Panc1 (cell line): ENCODE results near the gene LAMB4. TPM values are rescaled to one million over a fixed set of nuclear protein-coding genes. Genes with fewer than 3 reads are reported as not detected.

Source experiments
- ATAC-seq: fragments of 200-7000 bp; cut with Tn5 transposase; 2 replicates; pipeline ENCODE4 v1.9.1; 2020; ENCODE audit warnings: mild to moderate bottlenecking, moderate library complexity
- BruUV-seq: library from RNA; stranded (reverse); fragments of 400-500 nt; replicated peaks from 2 replicates; lab custom pipeline; 2021; lab: Mats Ljungman, UMichigan
- CTCF ChIA-PET: fragments of 300-600 bp; sonication (Branson Sonifier 250); formaldehyde crosslinking; loops from one replicate; lab custom pipeline; 2022; ENCODE audit warnings: antibody characterized with exemption; lab: Charles Lee
- POLR2A ChIA-PET: fragments of 300-600 bp; sonication (Branson Sonifier 250); formaldehyde crosslinking; loops from one replicate; lab custom pipeline; 2022; ENCODE audit warnings: antibody characterized with exemption; lab: Charles Lee
- DNase-seq: peaks from one replicate; pipeline ENCODE4 v3.0.0-alpha.2; 2010; ENCODE audit warnings: low read depth, low spot score
- H3K27ac ChIP-seq: 2 replicates; pipeline ENCODE4 v1.5.1; 2011; ENCODE audit warnings: mild to moderate bottlenecking, low read length, inconsistent platforms
- H3K27me3 ChIP-seq: fragments of 200-500 bp; sonication (Bioruptor generic); 2 replicates; pipeline ENCODE4 v1.6.0; 2014; ENCODE audit warnings: low read length, inconsistent platforms; ENCODE audit not compliant: control insufficient read depth, insufficient read depth
- H3K36me3 ChIP-seq: fragments of 200-500 bp; sonication (Bioruptor generic); 2 replicates; pipeline ENCODE4 v1.5.1; 2014; ENCODE audit warnings: inconsistent platforms, mild to moderate bottlenecking, low read length, moderate library complexity; ENCODE audit not compliant: control insufficient read depth, insufficient read depth
- H3K4me1 ChIP-seq: 2 replicates; pipeline ENCODE4 v1.5.1; 2011; ENCODE audit warnings: inconsistent platforms, mild to moderate bottlenecking, low read length, moderate library complexity; ENCODE audit not compliant: control insufficient read depth, insufficient read depth
- H3K4me3 ChIP-seq, 2 experiments: 2 replicates each; pipeline ENCODE4 v1.5.1; 2011 to 2012; ENCODE audit warnings: low read depth in 2 of 2, low read length in 2 of 2, mild to moderate bottlenecking in 2 of 2, inconsistent platforms in 1 of 2, moderate library complexity in 1 of 2
- H3K9me3 ChIP-seq: fragments of 200-500 bp; sonication (Bioruptor generic); 2 replicates; pipeline ENCODE4 v1.5.1; 2014; ENCODE audit warnings: low read depth, mild to moderate bottlenecking, inconsistent platforms, low read length, moderate library complexity; ENCODE audit not compliant: control insufficient read depth, insufficient read depth
- CTCF ChIP-seq: fragments of 450-650 bp; IDR thresholded peaks from 2 replicates; pipeline ENCODE4 v1.5.1; 2017; ENCODE audit warnings: mild to moderate bottlenecking
- POLR2AphosphoS5 ChIP-seq: IDR thresholded peaks from 2 replicates; pipeline ENCODE4 v1.6.1; 2012; ENCODE audit warnings: mild to moderate bottlenecking, low read depth, low read length, moderate library complexity
- REST ChIP-seq, 2 experiments: IDR thresholded peaks; 2 replicates each; pipeline ENCODE4 v1.6.1; 2011 to 2012; ENCODE audit warnings: low read depth in 2 of 2, control low read depth in 1 of 2, low read length in 1 of 2, mild to moderate bottlenecking in 1 of 2, moderate library complexity in 1 of 2; ENCODE audit not compliant: insufficient read depth in 1 of 2
- SIN3A ChIP-seq: IDR thresholded peaks from 2 replicates; pipeline ENCODE4 v1.6.1; 2012; ENCODE audit warnings: low read depth, mild to moderate bottlenecking, low read length, moderate library complexity, borderline replicate concordance; ENCODE audit not compliant: insufficient read depth
- TCF7L2 ChIP-seq: IDR thresholded peaks from 2 replicates; pipeline ENCODE4 v1.6.1; 2011; ENCODE audit warnings: mild to moderate bottlenecking, low read depth, low read length, inconsistent platforms
- in situ Hi-C: cut with HindIII; loops from 2 replicates; pipeline ENCODE4 v1.10.0; 2016; ENCODE audit warnings: low sequenced_read_pairs, low pct_unique_long_range_greater_than_20kb
- intact Hi-C: fragments of 100-400 bp; cut with micrococcal nuclease; formaldehyde crosslinking; loops from one replicate; pipeline ENCODE4 v1.10.0; 2022; ENCODE audit not compliant: unreplicated experiment
- total RNA-seq: library from RNA; stranded (reverse); gene quantifications from one replicate; pipeline ENCODE4 v1.2.1, GENCODE V29; 2021; ENCODE audit not compliant: unreplicated experiment

The LAMB4 gene
- total RNA-seq, 1 experiment from 2014 or later, result not detected

GRCh38 chr7:108044345-108044744, 85.8 kb downstream of the LAMB4 start:
- in situ Hi-C loops, result no loop called here
- no TSS peak for BruUV-seq
- CTCF ChIA-PET, result no interaction called here
- H3K4me1 ChIP-seq, result no peaks in the 10 kb centered on the region
- intact Hi-C loops, result no loop called here
- no peaks in the 10 kb centered on the region for H3K9me3 ChIP-seq
- POLR2A ChIA-PET, result no interaction called here
- no peak for TF ChIP-seq POLR2AphosphoS5
- TF ChIP-seq SIN3A, result no peak
- TF ChIP-seq REST (IDR thresholded peaks at IDR 0.05; ENCODE audit: insufficient read depth in 1 of 2, low read depth in 2 of 2, low read length in 1 of 2), result no peak
- TF ChIP-seq CTCF, result no peak
- no peak for TF ChIP-seq TCF7L2
- no peak overlapping the region for H3K4me3 ChIP-seq
- H3K27ac ChIP-seq, result no peak overlapping the region
- H3K27me3 ChIP-seq, result no peaks in the 10 kb centered on the region
- ATAC-seq (no peak), DNase-seq (no peak)
- H3K36me3 ChIP-seq, result no peaks in the 10 kb centered on the region

GRCh38 chr7:108038986-108039385, 91.2 kb downstream of the LAMB4 start:
- POLR2A ChIA-PET, result no interaction called here
- H3K4me1 ChIP-seq, result no peaks in the 10 kb centered on the region
- no peaks in the 10 kb centered on the region for H3K27me3 ChIP-seq
- no peaks in the 10 kb centered on the region for H3K9me3 ChIP-seq
- no peak overlapping the region for H3K27ac ChIP-seq
- TF ChIP-seq TCF7L2 (no peak), POLR2AphosphoS5 (no peak), SIN3A (no peak), CTCF (no peak), REST (IDR thresholded peaks at IDR 0.05; ENCODE audit: insufficient read depth in 1 of 2, low read depth in 2 of 2, low read length in 1 of 2) (no peak)
- intact Hi-C loops, result no loop called here
- no peak overlapping the region for H3K4me3 ChIP-seq
- in situ Hi-C loops, result no loop called here
- BruUV-seq, result no TSS peak
- no peak for ATAC-seq
- DNase-seq, result no peak
- no peaks in the 10 kb centered on the region for H3K36me3 ChIP-seq
- CTCF ChIA-PET, result no interaction called here
